Measurements from ENCODE around the gene PHGDH.

PHGDH gene

GRCh38 chr1:119712342-119713038 lies 756 bp downstream of the PHGDH start:
- no peak for TF ChIP-seq CTCF (IDR thresholded peaks at IDR 0.05)
- peak; percentile 79 for DNase-seq
- no peaks in the 10 kb centered on the region for H3K27me3 Mint-ChIP-seq (ENCODE audit: low read depth, poor library complexity)
- peaks cover 4% of the 10 kb centered on the region for H3K36me3 Mint-ChIP-seq (ENCODE audit: low read depth)
- peaks cover 52% of the 10 kb centered on the region for H3K4me1 Mint-ChIP-seq
- H3K27ac Mint-ChIP-seq: peak overlapping the region; percentile 98
- no peaks in the 10 kb centered on the region for H3K9me3 Mint-ChIP-seq
- H3K4me3 Mint-ChIP-seq: peak overlapping the region; percentile 97

GRCh38 chr1:119713039-119713748 lies 1.5 kb downstream of the PHGDH start:
- DNase-seq: peak; percentile 42
- no peaks in the 10 kb centered on the region for H3K9me3 Mint-ChIP-seq
- H3K27ac Mint-ChIP-seq: peak overlapping the region; percentile 98
- H3K36me3 Mint-ChIP-seq (ENCODE audit: low read depth): peaks cover 4% of the 10 kb centered on the region
- no peaks in the 10 kb centered on the region for H3K27me3 Mint-ChIP-seq (ENCODE audit: low read depth, poor library complexity)
- no peak for TF ChIP-seq CTCF (IDR thresholded peaks at IDR 0.05)
- peak overlapping the region; percentile 97 for H3K4me3 Mint-ChIP-seq
- peaks cover 57% of the 10 kb centered on the region for H3K4me1 Mint-ChIP-seq

GRCh38 chr1:119713749-119714456 lies 2.2 kb downstream of the PHGDH start:
- no peak for DNase-seq
- Mint-ChIP-seq H3K4me3 (peak overlapping the region; percentile 97), H3K9me3 (no peaks in the 10 kb centered on the region), H3K27me3 (ENCODE audit: low read depth, poor library complexity) (no peaks in the 10 kb centered on the region), H3K27ac (peak overlapping the region; percentile 98), H3K4me1 (peaks cover 58% of the 10 kb centered on the region), H3K36me3 (ENCODE audit: low read depth) (peaks cover 9% of the 10 kb centered on the region)
- TF ChIP-seq CTCF (IDR thresholded peaks at IDR 0.05): no peak

GRCh38 chr1:119714583-119714982 lies 2.8 kb downstream of the PHGDH start:
- peak overlapping the region; percentile 97 for H3K4me3 Mint-ChIP-seq
- H3K27ac Mint-ChIP-seq: peak overlapping the region; percentile 98
- TF ChIP-seq CTCF (IDR thresholded peaks at IDR 0.05): no peak
- no peak for DNase-seq
- H3K27me3 Mint-ChIP-seq (ENCODE audit: low read depth, poor library complexity): no peaks in the 10 kb centered on the region
- H3K9me3 Mint-ChIP-seq: no peaks in the 10 kb centered on the region
- peaks cover 65% of the 10 kb centered on the region for H3K4me1 Mint-ChIP-seq
- peaks cover 9% of the 10 kb centered on the region for H3K36me3 Mint-ChIP-seq (ENCODE audit: low read depth)

- Mint-ChIP-seq H3K27ac (peak overlapping the region; percentile 99), H3K4me3 (peak overlapping the region; percentile 78), H3K36me3 (ENCODE audit: low read depth) (peaks cover 15% of the 10 kb centered on the region), H3K27me3 (ENCODE audit: low read depth, poor library complexity) (no peaks in the 10 kb centered on the region), H3K9me3 (no peaks in the 10 kb centered on the region), H3K4me1 (peaks cover 70% of the 10 kb centered on the region)
- peak; percentile 63 for DNase-seq
- no peak for TF ChIP-seq CTCF (IDR thresholded peaks at IDR 0.05)
Observed at GRCh38 chr1:119715542-119715941, 3.8 kb downstream of the PHGDH start.

Measured in nephron progenitor cell (in vitro differentiated cells).